ENCODE data around the gene BANF1. TPM values are rescaled to one million over a fixed set of nuclear protein-coding genes. Genes with fewer than 3 reads are reported as not detected.
"Not testable (repeated sequence)": the region's sequence is repeated elsewhere in the genome, so short reads cannot be mapped to it uniquely, and the experiment has no call there.

The BANF1 gene
- total RNA-seq, 2 donors from 2014 or later: 47.5 to 58.0 TPM

DNA sequence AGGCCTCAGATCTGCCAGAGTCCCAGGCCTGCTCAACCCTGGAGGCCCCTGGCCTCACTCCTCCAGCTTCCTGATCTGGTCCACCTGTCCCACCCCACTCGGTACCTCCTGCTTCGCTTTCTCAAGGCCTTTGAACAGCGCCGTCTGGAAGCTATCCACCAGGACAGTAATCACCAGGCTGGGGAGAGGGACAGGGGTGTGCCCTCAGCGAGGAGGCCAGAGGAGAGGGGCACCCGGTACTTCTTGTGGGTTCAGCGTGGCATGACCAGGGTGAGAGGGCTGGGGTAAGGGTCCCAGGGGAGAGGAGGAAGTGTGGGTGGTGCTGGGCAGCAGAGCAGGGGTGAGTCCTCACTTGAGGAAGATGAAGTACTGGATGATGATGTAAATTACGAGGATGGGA, 17.9 kb downstream of the BANF1 start:
- no peaks in the 10 kb centered on the region for H3K9me3 ChIP-seq (ENCODE audit: control insufficient read depth, low read length, poor library complexity, severe bottlenecking)
- no peak overlapping the region for H3K27ac Mint-ChIP-seq
- no peak for ATAC-seq
- H3K4me3 Mint-ChIP-seq: no peak overlapping the region
- peaks cover 11% of the 10 kb centered on the region for H3K4me1 Mint-ChIP-seq
- H3K36me3 Mint-ChIP-seq (ENCODE audit: low read depth): no peaks in the 10 kb centered on the region
- peaks cover 5% of the 10 kb centered on the region for H3K27me3 Mint-ChIP-seq
- no peak for DNase-seq

- DNase-seq: no peak
- H3K27ac Mint-ChIP-seq: no peak overlapping the region
- no peaks in the 10 kb centered on the region for H3K36me3 Mint-ChIP-seq (ENCODE audit: low read depth)
- H3K27me3 Mint-ChIP-seq: peaks cover 5% of the 10 kb centered on the region
- H3K9me3 ChIP-seq (ENCODE audit: control insufficient read depth, low read length, poor library complexity, severe bottlenecking): no peaks in the 10 kb centered on the region
- peak; percentile 42 for ATAC-seq
- H3K4me3 Mint-ChIP-seq: no peak overlapping the region
- H3K4me1 Mint-ChIP-seq: peaks cover 12% of the 10 kb centered on the region
Measured at GRCh38 chr11:66020618-66021357, 18.5 kb downstream of the BANF1 start.

DNA sequence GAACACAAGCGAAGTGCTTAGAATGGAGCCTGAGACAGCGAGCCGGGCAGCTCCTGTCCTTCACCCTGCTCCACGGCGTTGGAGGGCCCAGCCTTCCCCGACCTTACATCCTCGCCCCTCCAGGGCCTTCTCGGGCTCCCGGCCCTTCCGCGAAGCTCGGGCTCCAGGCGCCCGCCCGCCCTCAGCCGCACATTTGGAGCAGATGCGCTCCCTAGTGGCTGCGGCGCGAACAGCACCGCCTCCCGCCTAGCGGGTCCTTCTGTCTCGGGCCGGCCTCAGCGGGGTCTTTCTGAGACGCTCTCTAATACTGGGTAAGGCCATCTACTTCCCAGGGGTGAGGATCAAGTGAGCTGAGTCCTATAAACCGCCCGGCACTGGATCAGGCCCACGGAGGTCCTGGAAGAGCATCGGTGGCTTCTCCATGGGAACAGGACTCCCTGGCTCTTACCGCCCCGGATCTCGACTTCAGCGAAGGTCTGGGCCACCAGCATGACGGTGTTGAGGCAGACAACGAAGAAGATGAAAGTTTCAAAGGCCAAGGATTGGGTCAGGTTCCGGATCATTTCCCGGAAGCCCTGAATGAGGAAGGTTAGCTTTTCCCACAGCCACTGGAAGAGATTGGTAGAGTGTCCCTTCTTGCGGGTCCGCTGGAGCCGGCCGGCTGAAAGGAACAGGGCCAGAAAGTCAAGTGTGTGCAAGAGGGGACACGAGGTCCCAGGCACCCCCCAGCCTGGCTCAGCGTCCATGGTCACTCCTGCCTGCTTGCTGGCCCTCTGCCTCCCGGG, 20.3 kb downstream of the BANF1 start:
- Mint-ChIP-seq H3K27ac (peak overlapping the region; percentile 63), H3K4me3 (peak overlapping the region; percentile 77), H3K27me3 (peaks cover 5% of the 10 kb centered on the region), H3K4me1 (peaks cover 12% of the 10 kb centered on the region), H3K36me3 (ENCODE audit: low read depth) (no peaks in the 10 kb centered on the region)
- peak; percentile 95 for ATAC-seq
- DNase-seq: peak; percentile 63 to 81 (median 67)
- H3K9me3 ChIP-seq (ENCODE audit: control insufficient read depth, low read length, poor library complexity, severe bottlenecking): no peaks in the 10 kb centered on the region

GRCh38 chr11:66023186-66023440, 20.8 kb downstream of the BANF1 start:
- H3K4me1 Mint-ChIP-seq: peaks cover 12% of the 10 kb centered on the region
- H3K36me3 Mint-ChIP-seq (ENCODE audit: low read depth); ATAC-seq; H3K27me3 Mint-ChIP-seq; H3K9me3 ChIP-seq (ENCODE audit: control insufficient read depth, low read length, poor library complexity, severe bottlenecking); H3K27ac Mint-ChIP-seq; H3K4me3 Mint-ChIP-seq; DNase-seq: not testable (repeated sequence)

- Mint-ChIP-seq H3K27me3 (peaks cover 10% of the 10 kb centered on the region), H3K36me3 (ENCODE audit: low read depth) (no peaks in the 10 kb centered on the region), H3K27ac (no peak within 1 kb of the TSS), H3K4me3 (no peak within 1 kb of the TSS), H3K4me1 (peaks cover 11% of the 10 kb centered on the region)
- H3K9me3 ChIP-seq (ENCODE audit: control insufficient read depth, low read length, poor library complexity, severe bottlenecking): no peaks in the 10 kb centered on the region
- DNase-seq (no peak), ATAC-seq (no peak)
Measured at GRCh38 chr11:66026017-66026529, 23.8 kb downstream of the BANF1 start, which contains the start of gene CATSPER1. Gene CATSPER1 (minus strand): TSS chr11:66026479. CDS start chr11:66026379, 100 bp downstream.

- H3K36me3 Mint-ChIP-seq (ENCODE audit: low read depth): no peaks in the 10 kb centered on the region
Measured at GRCh38 chr11:66032957-66033735, 30.8 kb downstream of the BANF1 start.

DNA sequence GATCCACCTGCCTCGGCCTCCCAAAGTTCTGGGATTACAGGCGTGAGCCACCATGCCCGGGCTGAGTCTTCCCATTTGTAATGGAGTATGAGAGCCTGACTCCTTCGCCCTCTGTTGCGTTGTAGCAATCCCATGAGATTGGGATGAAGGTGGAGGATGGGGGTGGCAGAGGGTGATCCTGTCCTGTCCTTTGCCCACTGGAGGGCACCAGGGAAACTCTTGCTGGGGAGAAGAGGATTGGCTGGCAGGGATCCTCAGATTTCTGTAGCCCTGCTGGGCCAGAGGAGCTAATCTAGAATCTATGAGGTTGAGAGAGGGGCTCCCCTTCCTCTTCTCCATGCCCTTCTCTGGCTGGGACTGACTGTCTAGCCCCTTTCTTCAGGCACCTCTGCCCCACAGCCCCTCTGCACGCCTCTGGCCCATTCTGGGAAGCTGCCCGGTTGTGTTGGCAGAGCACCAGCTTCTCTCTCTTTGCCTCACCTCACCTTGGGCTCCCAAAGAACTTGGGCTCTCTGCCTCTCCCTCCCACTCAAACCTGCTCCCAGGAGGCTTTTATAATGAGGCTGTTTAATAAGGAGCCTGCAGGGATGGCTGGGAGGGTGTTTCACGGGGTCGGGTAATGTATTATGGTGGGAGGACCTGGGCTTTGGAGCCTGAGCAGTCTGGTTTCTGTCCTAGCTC, 33.5 kb downstream of the BANF1 start:
- DNase-seq (no peak), ATAC-seq (no peak)
- H3K27me3 Mint-ChIP-seq: peaks cover 22% of the 10 kb centered on the region
- H3K4me3 Mint-ChIP-seq: no peak overlapping the region
- H3K9me3 ChIP-seq (ENCODE audit: control insufficient read depth, low read length, poor library complexity, severe bottlenecking): no peaks in the 10 kb centered on the region
- H3K27ac Mint-ChIP-seq: no peak overlapping the region
- peaks cover 4% of the 10 kb centered on the region for H3K4me1 Mint-ChIP-seq
- H3K36me3 Mint-ChIP-seq (ENCODE audit: low read depth): no peaks in the 10 kb centered on the region

More at GRCh38 chr11:66032957-66033735, 30.8 kb downstream of the BANF1 start:
- H3K27ac Mint-ChIP-seq: no peak overlapping the region
- H3K9me3 ChIP-seq (ENCODE audit: control insufficient read depth, low read length, poor library complexity, severe bottlenecking): no peaks in the 10 kb centered on the region
- DNase-seq (no peak), ATAC-seq (no peak)
- peaks cover 4% of the 10 kb centered on the region for H3K4me1 Mint-ChIP-seq
- H3K27me3 Mint-ChIP-seq: peaks cover 20% of the 10 kb centered on the region
- H3K4me3 Mint-ChIP-seq: no peak overlapping the region

DNA sequence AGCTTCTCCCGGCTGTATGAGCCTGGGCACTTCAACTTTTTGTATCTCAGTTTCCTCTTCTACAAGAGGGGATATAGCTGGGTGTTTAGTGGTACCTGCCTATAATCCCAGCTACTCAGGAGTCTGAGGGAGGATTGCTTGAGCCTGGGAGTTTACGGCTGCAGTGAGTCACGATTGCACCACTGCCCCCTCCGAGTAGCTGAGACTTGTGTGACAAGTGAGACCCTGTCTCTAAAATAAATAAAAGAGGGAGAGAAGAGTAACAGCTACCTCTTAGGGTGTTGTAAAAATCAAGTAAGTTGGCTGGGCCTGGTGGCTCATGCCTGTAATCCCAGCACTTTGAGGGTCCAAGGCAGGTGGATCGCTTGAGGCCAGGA, 34.0 kb downstream of the BANF1 start:
- no peak for ATAC-seq
- Mint-ChIP-seq H3K27me3 (peaks cover 22% of the 10 kb centered on the region), H3K4me3 (no peak overlapping the region), H3K27ac (no peak overlapping the region), H3K4me1 (peaks cover 4% of the 10 kb centered on the region), H3K36me3 (ENCODE audit: low read depth) (no peaks in the 10 kb centered on the region)
- no peak for DNase-seq
- H3K9me3 ChIP-seq (ENCODE audit: control insufficient read depth, low read length, poor library complexity, severe bottlenecking): no peaks in the 10 kb centered on the region

GRCh38 chr11:66037327-66037726, 35.0 kb downstream of the BANF1 start:
- ATAC-seq: no peak
- no peaks in the 10 kb centered on the region for H3K36me3 Mint-ChIP-seq (ENCODE audit: low read depth)
- peaks cover 4% of the 10 kb centered on the region for H3K4me1 Mint-ChIP-seq
- H3K27me3 Mint-ChIP-seq: peaks cover 22% of the 10 kb centered on the region
- no peak overlapping the region for H3K27ac Mint-ChIP-seq
- no peaks in the 10 kb centered on the region for H3K9me3 ChIP-seq (ENCODE audit: control insufficient read depth, low read length, poor library complexity, severe bottlenecking)
- no peak for DNase-seq
- no peak overlapping the region for H3K4me3 Mint-ChIP-seq

- H3K27ac Mint-ChIP-seq: no peak overlapping the region
- DNase-seq (no peak), ATAC-seq (no peak)
- H3K9me3 ChIP-seq (ENCODE audit: control insufficient read depth, low read length, poor library complexity, severe bottlenecking): no peaks in the 10 kb centered on the region
- H3K4me1 Mint-ChIP-seq: peaks cover 5% of the 10 kb centered on the region
- no peak overlapping the region for H3K4me3 Mint-ChIP-seq
- H3K27me3 Mint-ChIP-seq: peaks cover 20% of the 10 kb centered on the region
- no peaks in the 10 kb centered on the region for H3K36me3 Mint-ChIP-seq (ENCODE audit: low read depth)
Measured at GRCh38 chr11:66039765-66040164, 37.5 kb downstream of the BANF1 start.

DNA sequence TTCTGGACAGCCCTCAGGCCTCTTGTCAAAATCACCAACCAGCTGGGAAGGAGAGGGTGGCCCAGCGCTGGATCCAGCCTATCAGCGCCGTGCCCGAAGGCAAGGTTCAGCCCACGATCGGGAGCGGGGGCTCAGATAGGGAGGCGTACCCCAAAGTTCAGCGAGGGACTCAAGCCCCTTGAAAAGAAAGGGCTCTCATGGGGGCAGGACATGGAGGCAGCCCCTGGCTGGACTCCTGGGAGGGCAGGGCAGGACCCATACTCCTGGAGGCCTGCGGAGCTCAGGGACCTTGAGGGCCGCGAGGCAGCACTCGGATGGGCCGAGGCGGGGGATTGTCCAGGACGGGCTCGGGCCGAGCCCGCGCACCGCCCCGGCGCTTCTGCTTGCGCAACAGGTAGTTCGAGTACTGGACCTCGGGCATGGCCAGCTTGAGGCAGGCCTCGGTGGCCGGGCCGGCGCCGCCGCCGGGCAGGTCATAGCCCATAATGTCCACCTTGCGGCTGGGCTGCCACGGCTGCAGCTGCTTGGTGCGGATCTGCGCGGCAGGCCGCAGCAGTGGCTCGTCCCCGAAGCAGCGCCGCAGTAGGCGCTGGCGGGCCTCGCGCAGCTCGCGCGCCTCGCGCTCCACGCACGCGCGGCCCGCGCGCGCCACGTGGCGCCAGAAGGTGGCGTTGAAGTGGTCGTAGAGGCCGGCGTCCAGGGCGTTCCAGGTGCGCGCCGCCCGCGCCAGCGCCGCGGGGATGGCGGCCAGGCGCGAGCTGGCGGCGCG, 40.1 kb downstream of the BANF1 start:
- DNase-seq: no peak
- ATAC-seq: no peak
- no peaks in the 10 kb centered on the region for H3K36me3 Mint-ChIP-seq (ENCODE audit: low read depth)
- no peak overlapping the region for H3K27ac Mint-ChIP-seq
- peaks cover 5% of the 10 kb centered on the region for H3K4me1 Mint-ChIP-seq
- H3K9me3 ChIP-seq (ENCODE audit: control insufficient read depth, low read length, poor library complexity, severe bottlenecking): no peaks in the 10 kb centered on the region
- H3K27me3 Mint-ChIP-seq: peaks cover 10% of the 10 kb centered on the region
- H3K4me3 Mint-ChIP-seq: no peak overlapping the region

Measured in T-helper 17 cell (primary cell).